GM20431 (cell line): ENCODE data around the gene RASD1.

Experiments
- in situ Hi-C: fragments of 300-500 bp; cut with MseI, MboI; formaldehyde crosslinking; loops from one replicate; pipeline ENCODE4 v1.15.0; 2020; ENCODE audit warnings: low sequenced_read_pairs; ENCODE audit not compliant: unreplicated experiment

Gene RASD1

DNA sequence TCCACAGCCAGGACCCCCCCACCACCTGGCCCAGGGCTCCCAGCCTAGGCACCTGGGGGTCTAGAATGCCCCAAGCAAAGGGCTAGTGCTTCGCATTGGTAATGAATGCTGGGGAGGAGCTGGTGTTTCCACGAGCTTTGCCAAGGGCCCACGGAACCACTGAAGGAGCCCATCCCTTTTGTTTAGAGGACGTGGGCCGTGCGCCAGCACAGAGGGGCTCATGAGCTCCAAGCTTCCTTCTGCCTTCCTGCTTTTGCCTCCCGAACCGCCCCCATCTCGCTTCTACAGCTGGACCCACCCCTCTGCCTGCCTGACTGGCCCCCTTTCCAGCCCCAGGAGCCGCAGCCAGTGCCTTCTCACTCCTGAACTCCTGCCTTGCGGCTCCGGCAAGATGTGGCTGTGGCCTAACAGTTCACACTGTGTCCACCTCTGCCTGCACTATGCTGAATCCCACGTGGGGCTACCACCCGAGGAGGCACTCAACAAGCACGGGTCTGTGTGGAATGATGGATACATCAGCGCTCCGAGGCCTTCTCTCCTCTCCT lies 31.8 kb upstream of the RASD1 start:
- in situ Hi-C loops: no loop called here

- in situ Hi-C loops: no loop called here
These were observed 31.3 kb upstream of the RASD1 start for GRCh38 chr17:17527534-17527933.

DNA sequence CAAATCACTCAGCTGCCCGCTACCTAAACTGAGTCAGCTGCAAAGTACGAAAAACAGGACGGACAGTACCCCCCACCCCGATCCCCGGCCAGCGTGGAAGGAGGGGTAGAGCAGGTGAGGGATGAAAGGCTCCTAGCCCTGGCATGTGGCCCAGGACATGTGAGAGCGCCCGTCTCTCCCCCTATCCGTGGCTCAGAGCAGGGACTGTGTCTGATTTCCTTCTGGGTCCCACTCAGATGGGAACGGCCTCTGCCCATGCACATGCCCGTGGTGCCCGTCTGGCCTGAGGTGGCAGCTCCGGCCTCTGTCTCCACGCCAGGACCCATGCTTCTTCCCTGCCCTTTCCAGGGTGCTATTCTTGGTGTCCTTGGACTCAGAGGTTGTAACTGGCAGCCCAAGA lies 30.2 kb upstream of the RASD1 start:
- in situ Hi-C loops: no loop called here

GRCh38 chr17:17525956-17526355 lies 29.8 kb upstream of the RASD1 start:
- in situ Hi-C loops: no loop called here

- in situ Hi-C loops: no loop called here
These were observed 29.1 kb upstream of the RASD1 start for GRCh38 chr17:17525311-17525710.

DNA sequence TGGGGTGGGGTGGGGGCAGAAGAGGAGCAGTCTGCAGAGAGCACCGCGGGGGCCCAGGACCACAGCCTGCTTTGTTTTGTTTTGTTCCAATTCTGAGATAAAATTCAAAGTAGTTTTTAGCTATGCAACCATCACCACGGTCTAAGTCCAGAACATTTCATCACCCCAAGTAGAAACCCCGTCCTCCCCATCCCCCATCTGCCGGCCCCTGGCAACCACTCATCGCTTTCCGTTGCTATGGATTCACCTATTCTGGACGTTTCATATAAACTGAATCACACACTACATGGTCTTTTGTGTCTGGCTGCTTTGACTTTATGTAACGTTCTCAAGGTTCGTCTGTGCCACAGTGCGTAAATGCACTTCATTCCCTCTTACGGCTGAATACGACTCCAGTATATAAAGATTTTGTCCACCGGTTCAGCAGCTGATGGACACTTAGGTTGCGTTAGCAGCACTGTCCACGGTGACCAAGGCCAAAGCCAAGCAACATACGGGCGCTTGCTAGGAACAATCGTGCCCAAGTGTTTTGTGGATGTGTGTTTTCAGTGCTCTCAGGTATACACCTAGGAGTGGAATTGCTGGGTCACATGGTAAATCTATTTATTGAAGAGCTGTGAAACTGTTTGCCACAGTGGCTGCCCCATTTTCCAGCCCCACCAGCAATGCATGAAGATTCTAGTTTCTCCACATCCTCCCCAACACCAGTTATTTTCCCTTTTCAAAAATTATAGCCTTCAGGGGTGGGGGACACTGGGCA lies 27.7 kb upstream of the RASD1 start:
- in situ Hi-C loops: no loop called here

- in situ Hi-C loops: no loop called here
These were observed 27.0 kb upstream of the RASD1 start for GRCh38 chr17:17523001-17523730.

- in situ Hi-C loops: no loop called here
These were observed 24.5 kb upstream of the RASD1 start for GRCh38 chr17:17520599-17521232.

- in situ Hi-C loops: no loop called here
These were observed 23.7 kb upstream of the RASD1 start for GRCh38 chr17:17519886-17520285.

DNA sequence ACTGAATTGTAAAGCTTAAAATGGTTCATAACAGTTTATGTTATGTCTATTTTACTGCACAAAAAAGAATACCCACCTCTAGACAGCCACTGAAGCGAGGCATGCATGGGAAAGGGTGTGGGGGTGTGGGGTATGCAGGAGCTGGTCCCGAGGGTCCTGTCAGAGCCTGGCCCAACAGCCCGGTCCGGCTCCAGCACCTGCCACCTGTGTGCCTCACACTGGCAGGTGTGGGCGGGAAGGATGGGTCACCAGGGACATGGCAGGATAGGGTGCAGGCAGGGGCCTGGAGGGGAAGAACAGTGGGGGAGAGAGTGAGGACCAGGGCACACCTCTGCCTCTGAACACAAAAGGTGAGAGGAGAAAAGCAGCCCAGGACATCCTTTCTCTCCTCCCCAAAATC lies 22.8 kb upstream of the RASD1 start:
- in situ Hi-C loops: no loop called here

DNA sequence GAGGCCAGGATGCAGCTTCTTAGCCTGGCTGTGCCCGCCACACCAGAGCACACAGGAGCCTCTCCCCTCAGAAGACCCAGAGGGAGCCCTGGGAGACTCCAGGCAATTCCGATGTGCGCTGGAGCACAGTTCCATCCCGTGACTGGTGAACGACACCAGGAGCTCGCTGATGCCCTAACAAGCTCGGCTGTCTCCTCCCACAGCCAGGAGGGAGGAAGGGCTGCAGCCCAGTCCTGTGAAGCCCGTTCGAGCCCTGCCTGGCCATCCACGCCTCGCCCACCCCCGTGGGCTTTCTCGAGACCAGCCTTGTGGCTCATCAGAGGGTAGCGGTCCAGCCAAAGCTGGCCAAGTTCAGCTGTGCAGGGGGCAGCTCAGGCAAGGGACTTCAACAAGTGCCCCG lies 21.8 kb upstream of the RASD1 start:
- in situ Hi-C loops: no loop called here

DNA sequence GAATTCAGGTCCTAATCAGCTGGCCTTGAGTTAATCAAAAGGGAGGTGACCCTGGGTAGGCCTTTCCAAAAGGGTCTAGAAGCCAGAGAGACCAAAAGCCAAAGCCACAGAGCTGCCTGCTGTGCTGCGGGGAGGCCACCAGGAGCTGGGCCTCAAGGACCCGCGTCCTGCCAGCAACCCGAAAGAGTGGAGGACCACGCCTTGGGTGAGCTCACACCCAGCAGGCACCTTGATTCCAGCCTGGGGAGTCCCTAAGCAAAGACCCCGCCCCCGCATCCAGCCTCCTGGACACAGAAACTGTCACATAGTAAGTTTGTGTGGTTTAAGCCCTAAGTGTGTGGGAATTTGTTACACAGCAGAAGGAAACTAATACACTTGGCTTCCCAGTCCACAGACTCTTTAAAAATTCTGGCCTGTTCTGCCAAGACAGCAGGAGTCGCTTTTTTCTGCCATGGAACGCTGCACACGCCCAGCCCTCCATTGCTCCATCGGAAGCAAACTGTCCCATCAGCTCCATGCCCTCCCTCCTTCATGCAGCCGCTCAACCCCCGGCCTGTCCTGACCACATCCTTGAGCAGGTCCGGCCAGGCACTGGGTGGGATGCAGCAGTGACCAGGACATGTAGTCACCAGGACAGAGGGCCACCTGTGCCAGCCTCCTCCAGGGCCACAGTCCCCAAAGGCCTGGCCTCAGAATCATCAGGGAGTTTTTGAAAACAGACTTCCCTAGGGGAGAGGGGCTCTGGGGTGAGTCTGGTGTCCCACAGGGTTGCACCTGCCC lies 20.9 kb upstream of the RASD1 start:
- in situ Hi-C loops: no loop called here

DNA sequence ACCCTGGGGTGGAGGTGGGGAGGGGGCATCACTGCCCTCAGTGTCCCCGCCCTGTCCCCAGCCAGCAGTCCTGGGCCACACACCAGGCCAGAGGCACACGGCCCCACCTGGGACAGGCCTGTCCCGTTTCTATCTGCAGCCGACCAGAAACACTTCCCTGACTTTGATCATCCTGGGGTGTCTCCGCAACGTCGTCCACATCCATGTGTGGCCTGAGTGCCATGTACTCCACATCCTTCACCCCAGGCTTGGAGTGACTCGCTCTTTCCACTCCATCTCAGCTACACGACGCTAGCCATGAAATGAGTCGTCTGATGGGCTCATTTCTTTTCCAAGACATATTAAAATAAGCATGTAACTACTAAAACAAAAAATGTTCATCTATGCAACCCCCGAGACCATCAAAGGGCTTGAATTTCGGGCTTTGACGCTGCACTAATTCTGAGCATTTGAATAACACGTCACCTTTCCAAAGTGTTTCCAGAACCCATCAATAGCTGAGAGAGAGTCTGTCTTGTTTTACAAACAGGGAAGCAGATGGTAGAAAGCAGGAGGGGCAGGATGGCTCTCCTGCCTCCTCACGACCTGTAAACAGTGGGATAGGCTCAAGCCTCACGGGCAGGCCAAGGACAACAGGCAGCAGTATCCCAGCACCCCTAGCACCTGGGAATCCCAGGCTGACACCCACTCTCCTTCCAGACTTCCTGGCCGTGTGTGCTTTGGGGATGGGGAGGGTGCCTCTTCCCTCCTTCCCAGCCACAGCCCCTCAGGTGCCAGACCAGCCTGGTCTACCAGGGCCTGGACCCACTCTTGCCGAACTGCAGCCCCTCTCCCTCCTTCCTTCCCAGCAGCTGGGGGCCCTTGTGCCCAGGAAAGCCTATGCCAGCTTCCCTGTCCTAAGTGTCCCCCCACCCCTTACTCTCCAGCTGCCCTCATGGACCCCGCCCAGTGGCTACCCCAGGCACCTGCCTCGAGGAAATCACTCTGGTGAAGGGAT lies 20.0 kb upstream of the RASD1 start:
- in situ Hi-C loops: no loop called here

DNA sequence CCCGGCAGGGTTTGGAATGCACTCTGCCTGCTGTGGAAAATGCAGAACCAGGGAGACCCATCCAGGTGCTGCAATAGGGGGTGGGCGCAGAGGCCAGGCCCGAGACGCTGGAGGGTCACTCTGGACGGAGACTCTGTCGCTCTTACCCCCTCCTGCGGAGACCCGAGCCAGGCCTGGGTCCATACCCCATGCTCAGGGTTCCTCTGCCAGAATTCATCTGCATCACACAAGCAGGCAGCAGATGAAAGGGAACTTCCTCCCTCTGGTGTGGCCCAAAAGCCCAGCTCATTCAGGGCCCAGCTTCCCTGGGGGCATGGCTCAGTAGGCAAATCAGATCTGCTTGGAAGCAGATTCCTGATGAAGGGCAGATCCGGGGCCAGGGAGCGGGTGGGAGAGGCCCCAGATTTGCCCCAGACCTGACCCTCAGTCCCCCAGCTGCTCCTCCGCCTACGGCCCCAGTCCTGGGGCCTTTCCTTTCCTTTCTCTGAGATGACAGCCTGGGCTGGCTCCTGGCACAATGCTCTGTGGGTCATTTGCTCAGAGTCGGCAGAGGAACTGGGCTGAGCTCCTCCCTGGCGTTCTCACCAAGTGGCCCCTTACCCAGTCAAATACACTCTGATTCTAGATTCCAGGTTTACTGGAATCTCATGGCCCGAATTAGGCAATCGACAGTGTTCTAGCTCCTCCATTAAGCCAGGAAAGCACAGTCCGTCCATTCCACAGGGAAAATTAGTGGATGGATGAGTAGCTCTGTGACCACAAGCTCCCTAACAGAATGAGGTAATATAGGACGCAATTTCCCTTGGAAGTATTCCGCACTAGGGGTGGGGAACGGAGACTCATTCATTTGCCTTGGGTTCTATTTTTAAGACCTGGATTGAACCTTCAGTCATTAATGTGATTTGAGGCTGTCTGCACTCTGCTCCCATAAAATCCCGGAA lies 19.1 kb upstream of the RASD1 start:
- in situ Hi-C loops: no loop called here

DNA sequence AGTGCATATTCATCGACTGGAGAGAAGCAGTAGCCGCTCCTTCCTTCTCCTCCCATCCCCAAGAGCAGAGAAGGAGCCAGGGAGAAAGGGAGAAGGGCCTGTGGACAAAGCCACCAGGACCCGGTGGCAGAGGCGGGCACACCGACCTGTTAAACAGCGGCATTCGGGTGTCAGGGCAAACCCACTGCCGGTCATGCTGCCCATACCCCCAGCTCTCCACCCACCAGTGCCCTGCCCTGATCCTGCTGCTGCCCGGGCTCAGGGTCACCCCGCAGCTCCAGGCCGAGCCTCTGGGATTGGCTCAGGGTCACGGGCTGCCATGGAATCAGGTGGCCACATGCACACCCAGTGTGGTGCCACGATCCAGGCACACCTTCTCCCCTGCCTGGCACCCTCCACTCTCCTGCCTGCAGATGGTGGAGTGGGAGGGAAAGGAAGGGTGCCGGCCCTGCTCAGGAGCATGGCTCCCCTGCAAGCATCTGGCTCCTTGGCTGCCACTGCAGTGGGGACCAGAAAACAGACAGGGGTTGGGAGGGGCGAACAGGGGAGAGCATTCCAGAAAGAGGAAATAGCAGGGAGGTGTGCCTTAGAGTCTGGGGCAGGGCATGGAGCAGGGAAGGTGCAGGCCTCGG lies 18.3 kb upstream of the RASD1 start:
- in situ Hi-C loops: no loop called here

- in situ Hi-C loops: no loop called here
These were observed 17.4 kb upstream of the RASD1 start for GRCh38 chr17:17513626-17514025.

- in situ Hi-C loops: no loop called here
These were observed 16.7 kb upstream of the RASD1 start for GRCh38 chr17:17512866-17513265.
